Panc1 (cell line): ENCODE measurements around the gene DPH1.

Experiments
- POLR2AphosphoS5 ChIP-seq: IDR thresholded peaks from 2 replicates; pipeline ENCODE4 v1.6.1; 2012; ENCODE audit warnings: mild to moderate bottlenecking, low read depth, low read length, moderate library complexity
- TF ChIP-seq, protein P1 (sequence below): fragments of 450-650 bp; IDR thresholded peaks from 2 replicates; pipeline ENCODE4 v1.5.1; 2017; ENCODE audit warnings: mild to moderate bottlenecking
- TF ChIP-seq, protein P2 (sequence below), 2 experiments: IDR thresholded peaks; 2 replicates each; pipeline ENCODE4 v1.6.1; 2011 to 2012; ENCODE audit warnings: low read depth in 2 of 2, control low read depth in 1 of 2, low read length in 1 of 2, mild to moderate bottlenecking in 1 of 2, moderate library complexity in 1 of 2; ENCODE audit not compliant: insufficient read depth in 1 of 2

GRCh38 chr17:2082003-2082781 lies 52.2 kb downstream of the DPH1 start:
- TF ChIP-seq, protein P1, sequence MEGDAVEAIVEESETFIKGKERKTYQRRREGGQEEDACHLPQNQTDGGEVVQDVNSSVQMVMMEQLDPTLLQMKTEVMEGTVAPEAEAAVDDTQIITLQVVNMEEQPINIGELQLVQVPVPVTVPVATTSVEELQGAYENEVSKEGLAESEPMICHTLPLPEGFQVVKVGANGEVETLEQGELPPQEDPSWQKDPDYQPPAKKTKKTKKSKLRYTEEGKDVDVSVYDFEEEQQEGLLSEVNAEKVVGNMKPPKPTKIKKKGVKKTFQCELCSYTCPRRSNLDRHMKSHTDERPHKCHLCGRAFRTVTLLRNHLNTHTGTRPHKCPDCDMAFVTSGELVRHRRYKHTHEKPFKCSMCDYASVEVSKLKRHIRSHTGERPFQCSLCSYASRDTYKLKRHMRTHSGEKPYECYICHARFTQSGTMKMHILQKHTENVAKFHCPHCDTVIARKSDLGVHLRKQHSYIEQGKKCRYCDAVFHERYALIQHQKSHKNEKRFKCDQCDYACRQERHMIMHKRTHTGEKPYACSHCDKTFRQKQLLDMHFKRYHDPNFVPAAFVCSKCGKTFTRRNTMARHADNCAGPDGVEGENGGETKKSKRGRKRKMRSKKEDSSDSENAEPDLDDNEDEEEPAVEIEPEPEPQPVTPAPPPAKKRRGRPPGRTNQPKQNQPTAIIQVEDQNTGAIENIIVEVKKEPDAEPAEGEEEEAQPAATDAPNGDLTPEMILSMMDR, result no peak
- no peak for TF ChIP-seq POLR2AphosphoS5
- TF ChIP-seq, protein P2, sequence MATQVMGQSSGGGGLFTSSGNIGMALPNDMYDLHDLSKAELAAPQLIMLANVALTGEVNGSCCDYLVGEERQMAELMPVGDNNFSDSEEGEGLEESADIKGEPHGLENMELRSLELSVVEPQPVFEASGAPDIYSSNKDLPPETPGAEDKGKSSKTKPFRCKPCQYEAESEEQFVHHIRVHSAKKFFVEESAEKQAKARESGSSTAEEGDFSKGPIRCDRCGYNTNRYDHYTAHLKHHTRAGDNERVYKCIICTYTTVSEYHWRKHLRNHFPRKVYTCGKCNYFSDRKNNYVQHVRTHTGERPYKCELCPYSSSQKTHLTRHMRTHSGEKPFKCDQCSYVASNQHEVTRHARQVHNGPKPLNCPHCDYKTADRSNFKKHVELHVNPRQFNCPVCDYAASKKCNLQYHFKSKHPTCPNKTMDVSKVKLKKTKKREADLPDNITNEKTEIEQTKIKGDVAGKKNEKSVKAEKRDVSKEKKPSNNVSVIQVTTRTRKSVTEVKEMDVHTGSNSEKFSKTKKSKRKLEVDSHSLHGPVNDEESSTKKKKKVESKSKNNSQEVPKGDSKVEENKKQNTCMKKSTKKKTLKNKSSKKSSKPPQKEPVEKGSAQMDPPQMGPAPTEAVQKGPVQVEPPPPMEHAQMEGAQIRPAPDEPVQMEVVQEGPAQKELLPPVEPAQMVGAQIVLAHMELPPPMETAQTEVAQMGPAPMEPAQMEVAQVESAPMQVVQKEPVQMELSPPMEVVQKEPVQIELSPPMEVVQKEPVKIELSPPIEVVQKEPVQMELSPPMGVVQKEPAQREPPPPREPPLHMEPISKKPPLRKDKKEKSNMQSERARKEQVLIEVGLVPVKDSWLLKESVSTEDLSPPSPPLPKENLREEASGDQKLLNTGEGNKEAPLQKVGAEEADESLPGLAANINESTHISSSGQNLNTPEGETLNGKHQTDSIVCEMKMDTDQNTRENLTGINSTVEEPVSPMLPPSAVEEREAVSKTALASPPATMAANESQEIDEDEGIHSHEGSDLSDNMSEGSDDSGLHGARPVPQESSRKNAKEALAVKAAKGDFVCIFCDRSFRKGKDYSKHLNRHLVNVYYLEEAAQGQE (IDR thresholded peaks at IDR 0.05; ENCODE audit: insufficient read depth in 1 of 2, low read depth in 2 of 2, low read length in 1 of 2), result no peak
